ENCODE data around the gene ACY1. TPM values are rescaled to one million over a fixed set of nuclear protein-coding genes. Genes with fewer than 3 reads are reported as not detected.

ACY1 gene
- 57.9 and 58.7 TPM in 2 replicates for total RNA-seq

- DNase-seq, result peak; percentile 95
- Mint-ChIP-seq H3K9me3 (no peaks in the 10 kb centered on the region), H3K27me3 (no peaks in the 10 kb centered on the region), H3K4me1 (peaks cover 20% of the 10 kb centered on the region), H3K36me3 (ENCODE audit: low read depth) (peaks cover 7% of the 10 kb centered on the region), H3K27ac (peak within 1 kb of the TSS; percentile 96), H3K4me3 (peak within 1 kb of the TSS; percentile 96)
- intact Hi-C loops (cut with micrococcal nuclease), result loop anchor here (1.0 to 10.0 kb wide), 4 partner anchors 8 to 292 kb away; partner anchors contain the start of genes ABHD14A, PARP3, RPL29 and WDR82
Observed at GRCh38 chr3:51982838-51983577, at the start of gene ACY1. Gene ACY1, plus strand, starts transcription at chr3:51983535. Its CDS starts 530 bp downstream, at chr3:51984065.

- Mint-ChIP-seq H3K27me3 (no peaks in the 10 kb centered on the region), H3K36me3 (ENCODE audit: low read depth) (peaks cover 52% of the 10 kb centered on the region), H3K4me1 (peaks cover 10% of the 10 kb centered on the region), H3K9me3 (no peaks in the 10 kb centered on the region), H3K27ac (no peak overlapping the region), H3K4me3 (no peak overlapping the region)
- intact Hi-C loops (cut with micrococcal nuclease), result no loop called here
- DNase-seq, result no peak
Observed at GRCh38 chr3:51934139-51934850, 49.0 kb upstream of the ACY1 start.

GRCh38 chr3:51934991-51935885, 48.1 kb upstream of the ACY1 start:
- Mint-ChIP-seq H3K36me3 (ENCODE audit: low read depth) (peaks cover 54% of the 10 kb centered on the region), H3K9me3 (no peaks in the 10 kb centered on the region), H3K4me3 (no peak overlapping the region), H3K27ac (no peak overlapping the region), H3K27me3 (no peaks in the 10 kb centered on the region), H3K4me1 (peaks cover 12% of the 10 kb centered on the region)
- intact Hi-C loops (cut with micrococcal nuclease), result no loop called here
- DNase-seq, result no peak

- Mint-ChIP-seq H3K36me3 (ENCODE audit: low read depth) (peaks cover 57% of the 10 kb centered on the region), H3K4me1 (peaks cover 21% of the 10 kb centered on the region), H3K27me3 (no peaks in the 10 kb centered on the region), H3K27ac (no peak overlapping the region), H3K4me3 (no peak overlapping the region), H3K9me3 (no peaks in the 10 kb centered on the region)
- intact Hi-C loops (cut with micrococcal nuclease), result no loop called here
- no peak for DNase-seq
Observed at GRCh38 chr3:51935886-51936755, 47.2 kb upstream of the ACY1 start.

- no peak overlapping the region for H3K27ac Mint-ChIP-seq
- intact Hi-C loops (cut with micrococcal nuclease), result no loop called here
- H3K36me3 Mint-ChIP-seq (ENCODE audit: low read depth), result peaks cover 55% of the 10 kb centered on the region
- no peak overlapping the region for H3K4me3 Mint-ChIP-seq
- no peaks in the 10 kb centered on the region for H3K9me3 Mint-ChIP-seq
- DNase-seq, result no peak
- no peaks in the 10 kb centered on the region for H3K27me3 Mint-ChIP-seq
- peaks cover 22% of the 10 kb centered on the region for H3K4me1 Mint-ChIP-seq
Observed at GRCh38 chr3:51937014-51937413, 46.3 kb upstream of the ACY1 start.

- H3K27me3 Mint-ChIP-seq, result no peaks in the 10 kb centered on the region
- no peaks in the 10 kb centered on the region for H3K9me3 Mint-ChIP-seq
- intact Hi-C loops (cut with micrococcal nuclease), result no loop called here
- no peak for DNase-seq
- H3K4me1 Mint-ChIP-seq, result peaks cover 22% of the 10 kb centered on the region
- peaks cover 54% of the 10 kb centered on the region for H3K36me3 Mint-ChIP-seq (ENCODE audit: low read depth)
- H3K4me3 Mint-ChIP-seq, result no peak overlapping the region
- no peak overlapping the region for H3K27ac Mint-ChIP-seq
Observed at GRCh38 chr3:51937611-51938450, 45.5 kb upstream of the ACY1 start.

GRCh38 chr3:51938780-51939425, 44.4 kb upstream of the ACY1 start:
- intact Hi-C loops (cut with micrococcal nuclease), result no loop called here
- DNase-seq, result peak; percentile 56
- Mint-ChIP-seq H3K4me3 (peak overlapping the region; percentile 51), H3K27ac (peak overlapping the region; percentile 1), H3K9me3 (no peaks in the 10 kb centered on the region), H3K4me1 (peaks cover 26% of the 10 kb centered on the region), H3K27me3 (no peaks in the 10 kb centered on the region), H3K36me3 (ENCODE audit: low read depth) (peaks cover 46% of the 10 kb centered on the region)

GRCh38 chr3:51940648-51941462, 42.5 kb upstream of the ACY1 start:
- Mint-ChIP-seq H3K27ac (peak overlapping the region; percentile 53), H3K4me1 (peaks cover 26% of the 10 kb centered on the region), H3K4me3 (peak overlapping the region; percentile 85), H3K9me3 (no peaks in the 10 kb centered on the region), H3K27me3 (no peaks in the 10 kb centered on the region), H3K36me3 (ENCODE audit: low read depth) (peaks cover 34% of the 10 kb centered on the region)
- no peak for DNase-seq
- intact Hi-C loops (cut with micrococcal nuclease), result loop anchor here (5.0 kb wide), 2 partner anchors 404 to 439 kb away; partner anchors contain the start of genes DCAF1 and RAD54L2

GRCh38 chr3:51941463-51941797, 41.9 kb upstream of the ACY1 start:
- intact Hi-C loops (cut with micrococcal nuclease), result loop anchor here (5.0 kb wide), 2 partner anchors 404 to 439 kb away; partner anchors contain the start of genes DCAF1 and RAD54L2
- H3K4me1 Mint-ChIP-seq, result peaks cover 26% of the 10 kb centered on the region
- peak overlapping the region; percentile 85 for H3K4me3 Mint-ChIP-seq
- H3K36me3 Mint-ChIP-seq (ENCODE audit: low read depth), result peaks cover 30% of the 10 kb centered on the region
- no peaks in the 10 kb centered on the region for H3K27me3 Mint-ChIP-seq
- H3K27ac Mint-ChIP-seq, result peak overlapping the region; percentile 53
- no peak for DNase-seq
- H3K9me3 Mint-ChIP-seq, result no peaks in the 10 kb centered on the region

GRCh38 chr3:51941798-51942602, 41.3 kb upstream of the ACY1 start, which contains the start of the genes PARP3 and RRP9:
Gene PARP3, plus strand, starts transcription at chr3:51942363. Its CDS starts 993 bp downstream, at chr3:51943356.
Gene RRP9, minus strand, starts transcription at chr3:51941904. Its CDS starts 37 bp downstream, at chr3:51941867.
- Mint-ChIP-seq H3K36me3 (ENCODE audit: low read depth) (peaks cover 26% of the 10 kb centered on the region), H3K9me3 (no peaks in the 10 kb centered on the region), H3K4me1 (peaks cover 26% of the 10 kb centered on the region), H3K27me3 (no peaks in the 10 kb centered on the region), H3K4me3 (peak within 1 kb of the TSS; percentile 85), H3K27ac (peak within 1 kb of the TSS; percentile 91)
- DNase-seq, result peak; percentile 100
- intact Hi-C loops (cut with micrococcal nuclease), result loop anchor here (1.0 to 5.0 kb wide), 11 partner anchors 26 to 440 kb away; partner anchors contain the start of genes ABHD14B, ACY1, DCAF1 and POC1A

Data from activated CD4-positive, alpha-beta T cell treated with anti-CD3 and anti-CD28 coated beads, Interleukin-2, amount 10 ng/mL, durations not matched to agents 24 days and 14 days (primary cell).